ENCODE measurements around the gene TNS3. TPM values are rescaled to one million over a fixed set of nuclear protein-coding genes. Genes with fewer than 3 reads are reported as not detected.

TNS3 gene
- total and polyA plus RNA-seq, 9 of the 15 experiments (the other 6 are each of a cell fraction or from before 2014, with no cell fraction given): 0.20 TPM; not detected in 8

- 0% methylated on average over 7 of the region's 10 CpGs for WGBS (ENCODE audit: insufficient coverage, low coverage, missing lambda C conversion rate)
- ChIA-PET POLR2A (no interaction called here), CTCF (ENCODE audit: low intra/inter-chr PET ratio) (no interaction called here)
- DNase-seq (ENCODE audit: extremely low read depth in 1 of 4, low spot score in 3 of 4): no peak
- Histone ChIP-seq H3K4me2 (ENCODE audit: insufficient read depth, low read length) (no peak overlapping the region), H2AFZ (ENCODE audit: low read depth, low read length) (no peak overlapping the region), H4K20me1 (replicated peaks; ENCODE audit: control insufficient read depth, insufficient read depth, low read length) (no peaks in the 10 kb centered on the region), H3K9ac (ENCODE audit: insufficient read depth in 1 of 2, low read depth in 2 of 2, low read length in 2 of 2) (no peak overlapping the region), H3K27me3 (ENCODE audit: control insufficient read depth in 2 of 2, insufficient read depth in 2 of 2, low read length in 2 of 2) (peaks cover 3 to 22% of the 10 kb centered on the region in 2 experiments; a peak in 3 of 5 replicates), H3K27ac (ENCODE audit: extremely low read depth, low read depth, low read length) (no peak overlapping the region), H3K36me3 (ENCODE audit: control insufficient read depth, insufficient read depth, low read length) (no peaks in the 10 kb centered on the region), H3K9me1 (ENCODE audit: control insufficient read depth, insufficient read depth, low read length) (no peaks in the 10 kb centered on the region), H3K9me3 (replicated peaks; ENCODE audit: control insufficient read depth, insufficient read depth, low read depth, low read length) (no peaks in the 10 kb centered on the region), H3K4me3 (no peak overlapping the region), H3K4me1 (replicated peaks in 1 of 2; ENCODE audit: control insufficient read depth in 2 of 2, insufficient read depth in 2 of 2, low read length in 2 of 2) (no peaks in the 10 kb centered on the region), H3K79me2 (ENCODE audit: control insufficient read depth, insufficient read depth, low read length) (no peaks in the 10 kb centered on the region)
- no peak for FAIRE-seq
- ATAC-seq: no peak
- in situ Hi-C loops (cut with MboI) (no loop called here), intact Hi-C loops (cut with micrococcal nuclease) (no loop called here)
- no peak for TF ChIP-seq RB1 (IDR thresholded peaks at IDR 0.05; ENCODE audit: low read depth)
- TF ChIP-seq ZNF318 (IDR thresholded peaks at IDR 0.05; ENCODE audit: borderline replicate concordance in 1 of 2, low read depth in 1 of 2): no peak
- TF ChIP-seq EWSR1 (IDR thresholded peaks at IDR 0.05; ENCODE audit: borderline replicate concordance, low read depth, partially characterized antibody): no peak
- TF ChIP-seq NFRKB (IDR thresholded peaks at IDR 0.05; ENCODE audit: low read depth): no peak
- no peak for TF ChIP-seq MAFK (IDR thresholded peaks at IDR 0.05; ENCODE audit: low read length)
- TF ChIP-seq PML (IDR thresholded peaks at IDR 0.05; ENCODE audit: low read length): no peak
- TF ChIP-seq ZNF311 (CRISPR knock-in tag; IDR thresholded peaks at IDR 0.05): no peak
- TF ChIP-seq PHF20 (IDR thresholded peaks at IDR 0.05; ENCODE audit: partially characterized antibody): no peak
- no peak for TF ChIP-seq SRF (CRISPR knock-in tag; IDR thresholded peaks at IDR 0.05)
- no peak for TF ChIP-seq POLR2G (IDR thresholded peaks at IDR 0.05; ENCODE audit: low read depth, low read length)
- TF ChIP-seq SRSF1 (IDR thresholded peaks at IDR 0.05; ENCODE audit: low read depth, low read length): no peak
- no peak for TF ChIP-seq ZBTB5 (IDR thresholded peaks at IDR 0.05)
- no TSS peak for BruUV-seq (replicated peaks)
Measured at GRCh38 chr7:47428768-47429472, 153.0 kb downstream of the TNS3 start.
